K562 (cell line): ENCODE data around the gene TMEM209.

Experiments
- CREB1 ChIP-seq, 2 experiments: sonication (generic) in 1 of 2; formaldehyde crosslinking in 1 of 2; IDR thresholded peaks; 2 replicates each; pipeline versions ENCODE4 v1.6.1 to v1.8.0; 2012 to 2022; ENCODE audit warnings: inconsistent platforms in 1 of 2, mild to moderate bottlenecking in 1 of 2, missing genetic modification reagents in 1 of 2, moderate library complexity in 1 of 2
- EZH2 ChIP-seq: IDR thresholded peaks from 2 replicates; pipeline ENCODE4 v1.6.1; 2012; ENCODE audit warnings: low read depth, mild to moderate bottlenecking, inconsistent platforms, low read length, borderline replicate concordance
- WHSC1 ChIP-seq: IDR thresholded peaks from one replicate; pipeline ENCODE4 v1.6.1; 2012; ENCODE audit warnings: low read length, control low read depth, inconsistent platforms
- ZNF592 ChIP-seq: fragments of 450-650 bp; IDR thresholded peaks from 2 replicates; pipeline ENCODE4 v1.6.1; 2017; ENCODE audit warnings: antibody characterized with exemption, mild to moderate bottlenecking

DNA sequence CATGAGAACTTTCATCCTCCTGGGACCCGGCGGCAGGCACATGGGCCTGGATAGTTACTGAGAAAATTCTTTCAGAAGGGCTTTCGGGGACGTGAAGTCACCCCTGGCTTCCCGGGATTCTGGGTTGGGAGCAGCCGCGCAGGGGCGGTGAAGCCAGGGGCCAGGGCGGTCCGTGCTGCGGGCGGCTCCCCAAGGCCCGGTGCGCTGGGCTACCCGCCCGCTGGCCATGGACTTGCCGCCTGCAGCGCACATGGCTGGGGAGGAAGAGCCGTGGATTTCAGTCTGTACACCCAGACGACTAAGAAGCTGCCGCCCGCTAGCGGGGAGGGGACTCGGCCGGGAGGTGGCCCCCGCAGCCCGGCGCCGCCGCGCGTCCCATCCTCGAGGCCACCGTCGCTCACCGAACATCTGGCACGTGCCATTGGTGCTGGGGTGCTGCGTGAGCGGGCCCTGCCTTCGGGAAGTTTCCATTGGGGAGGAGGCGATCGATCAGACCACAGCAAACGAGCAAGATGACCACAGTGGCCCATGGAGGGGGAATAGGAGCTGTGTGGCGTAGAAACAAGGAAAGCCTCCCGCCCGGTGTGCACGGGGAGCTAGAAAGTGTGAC, 64.5 kb downstream of the TMEM209 start:
- TF ChIP-seq CREB1 (IDR thresholded peaks at IDR 0.05) (no peak), CREB1 (CRISPR knock-in tag; IDR thresholded peaks at IDR 0.05) (no peak), EZH2 (no peak), ZNF592 (no peak), WHSC1 (no peak)
